Measurements from ENCODE around the gene KCND3. TPM values are rescaled to one million over a fixed set of nuclear protein-coding genes. Genes with fewer than 3 reads are reported as not detected.

KCND3 gene
- total RNA-seq, 4 donors from 2014 or later: 1.8 to 5.3 (median 4.2) TPM

DNA sequence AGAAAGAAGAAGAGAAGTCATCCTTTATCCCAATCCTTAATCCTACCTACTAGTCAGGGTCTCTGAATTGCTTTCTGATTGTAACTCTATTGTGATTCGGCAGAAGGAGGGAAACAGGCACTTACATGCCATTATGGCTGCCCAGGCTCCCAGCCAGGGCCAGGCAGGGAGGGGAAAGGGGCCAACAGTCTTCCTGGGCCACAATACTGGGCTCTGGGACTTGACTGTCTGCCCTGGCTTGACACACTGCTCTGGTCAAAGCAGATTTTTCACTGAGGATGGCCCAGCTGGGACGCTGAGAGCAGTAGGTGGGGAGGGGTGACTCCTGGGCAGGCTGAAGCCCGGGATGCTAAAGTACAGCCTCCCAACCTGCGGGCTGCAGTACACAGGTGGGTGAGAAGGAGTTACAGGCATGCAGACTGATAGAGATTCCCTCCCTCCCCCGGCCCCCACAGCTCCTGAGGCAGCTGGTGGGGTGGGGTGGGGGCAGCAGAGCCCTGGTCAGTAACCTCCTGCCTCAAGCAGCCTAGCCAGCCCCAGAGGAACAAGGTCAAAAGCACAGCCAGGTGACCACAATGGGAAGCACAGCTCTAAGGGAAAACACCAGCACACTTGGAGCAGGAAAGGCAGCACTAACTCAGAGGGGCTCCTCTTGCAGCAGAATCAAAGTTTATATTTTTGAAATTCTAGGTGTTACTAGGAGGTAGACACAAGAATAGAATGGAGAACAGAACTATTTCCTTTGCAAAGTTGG lies 25.3 kb downstream of the KCND3 start:
- no peak for TF ChIP-seq POLR2A (IDR thresholded peaks at IDR 0.05)
- TF ChIP-seq, protein P1, sequence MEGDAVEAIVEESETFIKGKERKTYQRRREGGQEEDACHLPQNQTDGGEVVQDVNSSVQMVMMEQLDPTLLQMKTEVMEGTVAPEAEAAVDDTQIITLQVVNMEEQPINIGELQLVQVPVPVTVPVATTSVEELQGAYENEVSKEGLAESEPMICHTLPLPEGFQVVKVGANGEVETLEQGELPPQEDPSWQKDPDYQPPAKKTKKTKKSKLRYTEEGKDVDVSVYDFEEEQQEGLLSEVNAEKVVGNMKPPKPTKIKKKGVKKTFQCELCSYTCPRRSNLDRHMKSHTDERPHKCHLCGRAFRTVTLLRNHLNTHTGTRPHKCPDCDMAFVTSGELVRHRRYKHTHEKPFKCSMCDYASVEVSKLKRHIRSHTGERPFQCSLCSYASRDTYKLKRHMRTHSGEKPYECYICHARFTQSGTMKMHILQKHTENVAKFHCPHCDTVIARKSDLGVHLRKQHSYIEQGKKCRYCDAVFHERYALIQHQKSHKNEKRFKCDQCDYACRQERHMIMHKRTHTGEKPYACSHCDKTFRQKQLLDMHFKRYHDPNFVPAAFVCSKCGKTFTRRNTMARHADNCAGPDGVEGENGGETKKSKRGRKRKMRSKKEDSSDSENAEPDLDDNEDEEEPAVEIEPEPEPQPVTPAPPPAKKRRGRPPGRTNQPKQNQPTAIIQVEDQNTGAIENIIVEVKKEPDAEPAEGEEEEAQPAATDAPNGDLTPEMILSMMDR (IDR thresholded peaks at IDR 0.05): no peak
- H3K27ac ChIP-seq: no peak overlapping the region
- peaks cover 0 to 9% of the 10 kb centered on the region in 2 donors for H3K4me1 ChIP-seq

DNA sequence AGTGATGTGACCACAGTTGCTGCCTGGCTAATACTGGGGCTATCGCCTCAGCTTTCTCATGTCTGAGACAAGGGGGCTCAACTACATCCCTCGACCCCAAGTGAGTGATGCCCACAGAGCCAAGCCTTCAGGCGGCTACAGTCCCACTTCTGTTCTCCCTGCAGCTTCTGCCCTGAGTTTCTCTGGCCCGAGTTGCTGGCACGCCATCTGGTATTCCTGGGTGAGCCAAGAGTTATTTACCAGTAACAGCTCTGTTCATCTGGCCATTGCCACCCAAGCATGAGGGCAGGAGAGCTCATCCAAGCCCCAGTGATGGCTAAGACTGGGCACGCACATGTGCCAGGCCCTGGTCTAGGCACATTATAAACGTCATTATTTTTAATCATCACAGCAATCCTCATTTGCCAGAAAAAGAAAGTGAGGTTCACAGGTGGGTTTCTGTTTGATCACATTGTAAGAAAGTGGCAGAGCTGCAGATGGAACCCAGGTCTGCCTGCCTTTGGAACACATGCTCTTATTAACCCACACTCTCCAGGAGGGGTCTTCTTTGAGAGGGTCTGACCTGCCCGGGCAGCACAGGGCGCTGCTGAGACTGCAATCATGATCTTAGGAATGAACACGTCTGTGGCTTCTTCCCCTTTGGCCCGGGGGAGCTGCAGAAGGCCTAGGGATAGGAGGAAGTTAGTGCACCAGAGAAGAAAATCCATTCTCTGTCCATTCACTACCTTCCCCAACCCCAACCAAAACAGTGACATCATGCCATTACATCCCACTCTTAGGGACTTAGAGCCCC lies 27.5 kb downstream of the KCND3 start:
- no peak overlapping the region for H3K4me3 ChIP-seq (replicated peaks in 1 of 3)
- intact Hi-C loops (cut with DNase I): no loop called here
- no peak for DNase-seq
- no peak overlapping the region for H3K27ac ChIP-seq
- TF ChIP-seq, protein P1 (IDR thresholded peaks at IDR 0.05): no peak
- no peak for TF ChIP-seq POLR2A (IDR thresholded peaks at IDR 0.05)
- H3K36me3 ChIP-seq: no peaks in the 10 kb centered on the region
- peaks cover 0 to under 1% of the 10 kb centered on the region in 2 donors for H3K4me1 ChIP-seq
- H3K9me3 ChIP-seq: no peaks in the 10 kb centered on the region
- 86 to 95% methylated on average over 9 to 11 of the region's 11 CpGs for WGBS, 2 donors
- H3K27me3 ChIP-seq: no peaks in the 10 kb centered on the region

More for the DNA sequence above, 25.3 kb downstream of the KCND3 start:
- no peaks in the 10 kb centered on the region for H3K36me3 ChIP-seq
- no peaks in the 10 kb centered on the region for H3K9me3 ChIP-seq
- 41 to 42% methylated on average over 5 of the region's 5 CpGs for WGBS, 2 donors
- no peaks in the 10 kb centered on the region for H3K27me3 ChIP-seq
- DNase-seq: no peak
- intact Hi-C loops (cut with DNase I): no loop called here
- no peak overlapping the region for H3K4me3 ChIP-seq (replicated peaks in 1 of 3)

DNA sequence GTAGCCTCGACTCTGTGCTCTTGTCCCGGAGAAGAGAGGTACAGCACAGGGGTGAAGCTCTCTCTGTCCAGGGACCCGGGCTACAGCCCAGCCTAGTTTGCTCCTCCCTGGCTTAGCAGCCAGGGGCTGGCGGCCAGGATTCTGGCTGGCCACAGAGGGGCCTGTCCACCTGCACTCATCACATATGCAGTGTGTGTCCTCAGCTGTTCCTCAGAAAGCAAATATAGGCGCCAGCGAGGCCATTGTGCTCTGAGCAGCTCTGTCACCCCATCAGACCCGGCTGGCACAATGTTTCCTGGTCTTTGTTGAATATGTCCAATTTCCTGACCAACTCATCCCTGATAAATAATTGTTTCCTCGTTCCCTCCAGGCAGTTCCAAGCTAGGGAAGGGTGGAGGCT lies 28.5 kb downstream of the KCND3 start:
- WGBS, 2 donors: 77 to 78% methylated on average over 8 of the region's 8 CpGs
- H3K27ac ChIP-seq: no peak overlapping the region
- no peaks in the 10 kb centered on the region for H3K36me3 ChIP-seq
- DNase-seq: no peak
- no peaks in the 10 kb centered on the region for H3K4me1 ChIP-seq
- intact Hi-C loops (cut with DNase I): no loop called here
- TF ChIP-seq, protein P1 (IDR thresholded peaks at IDR 0.05): no peak
- no peak for TF ChIP-seq POLR2A (IDR thresholded peaks at IDR 0.05)
- H3K27me3 ChIP-seq: no peaks in the 10 kb centered on the region
- no peak overlapping the region for H3K4me3 ChIP-seq (replicated peaks in 1 of 3)
- H3K9me3 ChIP-seq: no peaks in the 10 kb centered on the region

DNA sequence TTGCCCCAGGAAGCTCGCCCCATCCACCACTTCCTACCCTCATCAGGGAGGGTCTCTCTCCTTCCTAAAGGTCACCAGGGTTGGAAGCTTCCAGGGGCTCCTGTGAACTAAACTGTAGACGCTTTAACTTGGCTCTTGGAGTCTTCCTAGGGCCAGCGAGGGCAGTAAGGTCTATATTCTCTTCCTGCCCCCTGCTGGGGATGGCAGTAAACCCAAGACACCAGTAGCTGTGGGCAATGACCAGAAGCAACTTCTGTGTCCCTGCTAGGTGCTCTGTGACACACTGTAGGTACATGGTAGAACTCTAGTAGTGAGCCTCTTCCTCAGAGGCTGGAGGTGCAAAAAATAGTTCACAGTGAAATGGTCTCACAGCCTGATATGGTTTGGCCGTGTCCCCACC lies 30.0 kb downstream of the KCND3 start:
- Histone ChIP-seq H3K27ac (no peak overlapping the region), H3K27me3 (no peaks in the 10 kb centered on the region), H3K36me3 (no peaks in the 10 kb centered on the region), H3K4me1 (no peaks in the 10 kb centered on the region), H3K9me3 (no peaks in the 10 kb centered on the region), H3K4me3 (replicated peaks in 1 of 3) (no peak overlapping the region)
- TF ChIP-seq POLR2A (IDR thresholded peaks at IDR 0.05): no peak
- TF ChIP-seq, protein P1 (IDR thresholded peaks at IDR 0.05): no peak
- WGBS, 2 donors: 84% methylated on average over 4 of the region's 4 CpGs
- DNase-seq: no peak
- intact Hi-C loops (cut with DNase I): no loop called here

DNA sequence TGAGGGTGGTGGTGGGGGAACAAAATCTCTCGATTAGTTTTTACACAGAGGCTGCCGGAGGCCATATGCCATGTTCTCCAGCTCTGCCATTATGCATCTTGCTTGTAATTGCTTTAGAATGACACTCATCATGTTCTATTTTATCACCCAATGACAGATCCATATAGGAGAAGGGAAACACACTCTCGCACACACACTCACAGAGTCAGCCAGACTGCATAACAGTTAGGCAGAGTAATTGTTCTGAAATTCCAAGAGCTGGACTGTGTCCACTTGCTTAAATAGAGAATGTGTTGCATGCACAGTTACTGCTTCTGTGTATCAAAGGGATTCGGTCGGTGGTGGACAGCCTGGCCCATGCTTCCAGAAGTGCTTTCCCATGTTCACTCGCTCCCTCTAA lies 30.6 kb downstream of the KCND3 start:
- TF ChIP-seq, protein P1 (IDR thresholded peaks at IDR 0.05): no peak
- no peak for TF ChIP-seq POLR2A (IDR thresholded peaks at IDR 0.05)
- Histone ChIP-seq H3K27me3 (no peaks in the 10 kb centered on the region), H3K4me3 (replicated peaks in 1 of 3) (no peak overlapping the region), H3K27ac (no peak overlapping the region), H3K36me3 (no peaks in the 10 kb centered on the region), H3K9me3 (no peaks in the 10 kb centered on the region), H3K4me1 (no peaks in the 10 kb centered on the region)
- DNase-seq: no peak
- intact Hi-C loops (cut with DNase I): no loop called here
- 84 to 87% methylated on average over 6 of the region's 6 CpGs for WGBS, 2 donors

Data from thyroid gland (tissue), 4 donors.